Lower leg skin (tissue), 3 donors: ENCODE measurements around the gene CACNB2.

Experiments
- POLR2A ChIP-seq, 2 donors: fragments of 450-650 bp; IDR thresholded peaks; one replicate each; pipeline ENCODE4 v1.6.1; 2016 to 2017; ENCODE audit warnings: antibody characterized with exemption in 2 of 2, mild to moderate bottlenecking in 1 of 2, moderate library complexity in 1 of 2
- TF ChIP-seq, protein P1 (sequence below), 3 donors: fragments of 450-650 bp; IDR thresholded peaks; one replicate each; pipeline ENCODE4 v1.5.1; 2016; ENCODE audit warnings: antibody characterized with exemption in 3 of 3, mild to moderate bottlenecking in 3 of 3, moderate library complexity in 2 of 3

DNA sequence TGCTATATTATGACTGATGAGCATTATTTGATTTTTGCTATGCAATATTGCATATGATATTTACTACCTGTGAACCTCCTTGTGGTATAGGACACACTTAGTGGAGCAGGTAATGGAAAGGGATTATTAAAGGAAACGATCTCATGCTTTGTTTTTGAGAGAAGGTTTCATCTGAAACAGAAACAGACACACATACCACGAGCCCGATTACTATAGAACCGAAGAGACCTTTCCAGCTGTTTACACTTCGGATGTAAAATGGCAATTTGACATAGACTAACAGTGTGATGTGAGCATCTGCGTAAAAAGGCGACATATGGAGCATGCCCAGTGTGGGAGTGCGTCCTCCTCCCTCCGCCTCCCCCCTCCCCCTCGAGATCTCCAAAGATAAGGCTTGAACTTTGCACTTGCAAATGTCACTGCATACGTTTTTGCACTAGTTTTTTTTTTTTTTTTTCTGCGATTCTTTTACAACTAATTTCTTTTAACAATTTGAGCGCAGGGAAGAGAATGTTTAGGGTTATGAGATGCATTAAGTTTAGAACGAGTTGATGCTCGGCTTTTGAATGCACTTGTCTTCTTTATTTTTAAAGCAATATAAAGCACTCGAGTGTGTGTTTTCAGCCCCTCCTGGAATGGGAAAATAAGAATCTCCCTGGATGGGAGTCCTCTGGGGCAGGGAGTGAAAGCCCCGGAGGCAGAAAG is 260.1 kb downstream of the CACNB2 start:
- TF ChIP-seq, protein P1, sequence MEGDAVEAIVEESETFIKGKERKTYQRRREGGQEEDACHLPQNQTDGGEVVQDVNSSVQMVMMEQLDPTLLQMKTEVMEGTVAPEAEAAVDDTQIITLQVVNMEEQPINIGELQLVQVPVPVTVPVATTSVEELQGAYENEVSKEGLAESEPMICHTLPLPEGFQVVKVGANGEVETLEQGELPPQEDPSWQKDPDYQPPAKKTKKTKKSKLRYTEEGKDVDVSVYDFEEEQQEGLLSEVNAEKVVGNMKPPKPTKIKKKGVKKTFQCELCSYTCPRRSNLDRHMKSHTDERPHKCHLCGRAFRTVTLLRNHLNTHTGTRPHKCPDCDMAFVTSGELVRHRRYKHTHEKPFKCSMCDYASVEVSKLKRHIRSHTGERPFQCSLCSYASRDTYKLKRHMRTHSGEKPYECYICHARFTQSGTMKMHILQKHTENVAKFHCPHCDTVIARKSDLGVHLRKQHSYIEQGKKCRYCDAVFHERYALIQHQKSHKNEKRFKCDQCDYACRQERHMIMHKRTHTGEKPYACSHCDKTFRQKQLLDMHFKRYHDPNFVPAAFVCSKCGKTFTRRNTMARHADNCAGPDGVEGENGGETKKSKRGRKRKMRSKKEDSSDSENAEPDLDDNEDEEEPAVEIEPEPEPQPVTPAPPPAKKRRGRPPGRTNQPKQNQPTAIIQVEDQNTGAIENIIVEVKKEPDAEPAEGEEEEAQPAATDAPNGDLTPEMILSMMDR (IDR thresholded peaks at IDR 0.05) = no peak
- TF ChIP-seq POLR2A (IDR thresholded peaks at IDR 0.05) = no peak
